ENCODE data around the gene KRT74. TPM values are rescaled to one million over a fixed set of nuclear protein-coding genes. Genes with fewer than 3 reads are reported as not detected.

KRT74 gene
- total RNA-seq, 4 donors from 2014 or later = not detected

DNA sequence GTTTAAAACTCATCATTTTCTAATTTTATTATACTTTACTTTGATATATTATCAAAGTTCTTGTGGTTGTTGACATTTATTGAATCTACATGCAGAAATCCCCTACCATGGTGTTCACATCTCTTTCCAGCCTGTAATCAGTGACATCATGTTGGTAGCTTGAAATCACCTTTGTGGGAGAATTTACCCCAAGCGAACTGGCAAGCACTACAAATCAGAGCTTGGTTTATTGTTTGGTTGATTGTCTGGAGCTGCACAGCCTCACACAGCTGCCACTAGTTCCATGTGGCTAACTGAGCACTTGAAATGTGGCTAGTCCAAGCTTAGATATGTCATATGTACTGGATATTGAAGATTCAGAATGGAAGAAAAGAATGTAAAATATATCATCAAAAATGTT lies 38.1 kb downstream of the KRT74 start:
- TF ChIP-seq CTCF (IDR thresholded peaks at IDR 0.05) (no peak), POLR2A (IDR thresholded peaks at IDR 0.05) (no peak)
- no peaks in the 10 kb centered on the region for H3K4me1 ChIP-seq
- no peak for DNase-seq

GRCh38 chr12:52534482-52534881 lies 39.2 kb downstream of the KRT74 start:
- H3K27ac ChIP-seq = no peak overlapping the region
- no peak for DNase-seq
- no peak overlapping the region for H3K4me3 ChIP-seq
- no peaks in the 10 kb centered on the region for H3K27me3 ChIP-seq
- H3K4me1 ChIP-seq = no peaks in the 10 kb centered on the region
- no peaks in the 10 kb centered on the region for H3K9me3 ChIP-seq
- no peaks in the 10 kb centered on the region for H3K36me3 ChIP-seq
- TF ChIP-seq POLR2A (IDR thresholded peaks at IDR 0.05) (no peak), CTCF (IDR thresholded peaks at IDR 0.05) (peak in 2 of 6 experiments; percentile 15 to 21)

More for the DNA sequence above, 38.1 kb downstream of the KRT74 start:
- Histone ChIP-seq H3K36me3 (no peaks in the 10 kb centered on the region), H3K4me3 (no peak overlapping the region), H3K27ac (no peak overlapping the region), H3K27me3 (no peaks in the 10 kb centered on the region), H3K9me3 (no peaks in the 10 kb centered on the region)

DNA sequence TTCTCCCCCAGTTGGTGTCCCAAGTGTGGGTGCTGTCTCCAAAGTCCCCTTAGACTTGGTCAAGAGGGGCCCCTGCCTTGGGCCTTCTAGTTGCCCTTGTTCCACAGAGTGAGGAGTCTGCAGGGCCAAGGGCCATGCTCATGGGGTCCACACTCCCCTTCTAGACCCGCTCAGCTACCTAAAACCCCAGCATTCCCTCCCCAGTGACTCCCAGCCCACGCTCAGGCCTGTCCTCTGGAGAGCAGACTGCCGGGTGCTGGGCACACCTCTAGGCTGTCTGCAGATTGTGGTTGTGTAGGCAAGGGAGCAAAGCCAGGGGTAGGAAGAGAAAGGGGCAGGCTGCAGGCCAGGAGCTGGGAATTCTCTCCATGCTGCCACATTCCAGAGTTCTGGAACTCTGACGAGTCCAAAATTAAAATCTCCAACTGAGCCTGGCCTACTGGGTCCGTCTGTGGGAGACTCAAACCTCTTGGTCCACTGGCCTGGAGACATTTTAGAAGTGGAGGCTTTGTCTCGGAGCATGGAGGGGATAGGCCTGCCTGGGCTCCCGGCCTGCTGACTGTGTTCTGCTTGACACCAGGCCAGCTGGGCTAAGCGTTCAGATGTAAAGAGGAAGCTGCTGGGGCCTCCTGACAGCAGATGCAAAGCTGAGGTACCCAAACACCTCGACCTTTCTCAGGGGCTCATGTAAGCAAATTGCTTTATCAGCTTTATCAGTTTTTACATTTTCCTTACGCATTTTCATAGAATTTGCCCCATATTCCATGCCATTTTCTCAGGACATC lies 39.8 kb downstream of the KRT74 start:
- no peak for DNase-seq
- Histone ChIP-seq H3K4me1 (no peaks in the 10 kb centered on the region), H3K4me3 (no peak overlapping the region), H3K27me3 (no peaks in the 10 kb centered on the region), H3K9me3 (no peaks in the 10 kb centered on the region), H3K27ac (no peak overlapping the region), H3K36me3 (no peaks in the 10 kb centered on the region)
- TF ChIP-seq CTCF (IDR thresholded peaks at IDR 0.05) = no peak
- TF ChIP-seq POLR2A (IDR thresholded peaks at IDR 0.05) = no peak

GRCh38 chr12:52532636-52533035 lies 41.0 kb downstream of the KRT74 start:
- Histone ChIP-seq H3K9me3 (no peaks in the 10 kb centered on the region), H3K36me3 (no peaks in the 10 kb centered on the region), H3K4me1 (no peaks in the 10 kb centered on the region), H3K27me3 (no peaks in the 10 kb centered on the region), H3K27ac (no peak overlapping the region), H3K4me3 (no peak overlapping the region)
- no peak for TF ChIP-seq CTCF (IDR thresholded peaks at IDR 0.05)
- no peak for TF ChIP-seq POLR2A (IDR thresholded peaks at IDR 0.05)
- DNase-seq = no peak

DNA sequence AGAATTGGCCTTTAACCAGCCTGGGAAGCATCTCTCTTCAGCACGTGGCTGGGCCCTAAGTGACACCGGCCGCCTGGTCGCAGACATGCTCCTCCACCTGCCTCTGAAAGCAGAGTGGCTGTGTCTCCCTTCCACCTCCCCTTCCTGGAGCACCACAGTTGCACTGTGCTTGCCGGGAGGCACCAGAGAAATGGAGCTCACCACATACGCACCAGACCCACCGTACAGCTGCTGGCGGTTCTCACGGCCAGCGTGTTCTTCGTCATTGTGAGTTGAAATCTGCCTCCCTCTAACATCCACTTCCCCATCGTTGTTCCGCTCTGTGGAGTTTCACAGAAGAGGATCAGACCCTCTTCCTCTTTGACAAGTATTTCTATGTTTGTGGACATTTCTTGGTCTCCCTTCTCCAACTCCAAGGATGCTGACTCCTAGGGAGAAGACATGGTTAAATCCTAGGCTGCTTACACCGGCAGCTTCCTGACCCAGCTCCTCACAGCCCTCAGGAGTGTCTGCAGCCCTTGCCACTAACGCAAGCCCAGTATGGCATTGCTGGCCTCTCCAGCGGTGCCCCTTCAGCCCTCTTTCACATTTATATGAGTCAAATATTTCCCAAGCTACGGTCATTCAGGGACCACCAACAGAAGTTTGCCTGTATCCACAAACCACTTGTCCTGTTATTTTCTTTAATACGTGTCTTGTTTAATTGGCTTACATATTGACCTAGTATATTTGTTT lies 41.9 kb downstream of the KRT74 start:
- TF ChIP-seq POLR2A (IDR thresholded peaks at IDR 0.05) (no peak), CTCF (IDR thresholded peaks at IDR 0.05) (no peak)
- no peak overlapping the region for H3K4me3 ChIP-seq
- H3K27ac ChIP-seq = no peak overlapping the region
- no peaks in the 10 kb centered on the region for H3K9me3 ChIP-seq
- H3K27me3 ChIP-seq = no peaks in the 10 kb centered on the region
- no peak for DNase-seq
- H3K4me1 ChIP-seq = no peaks in the 10 kb centered on the region
- H3K36me3 ChIP-seq = no peaks in the 10 kb centered on the region

Data from Peyer's patch (tissue), 4 donors.